ENCODE data around the gene STAMBPL1.

Gene STAMBPL1

DNA sequence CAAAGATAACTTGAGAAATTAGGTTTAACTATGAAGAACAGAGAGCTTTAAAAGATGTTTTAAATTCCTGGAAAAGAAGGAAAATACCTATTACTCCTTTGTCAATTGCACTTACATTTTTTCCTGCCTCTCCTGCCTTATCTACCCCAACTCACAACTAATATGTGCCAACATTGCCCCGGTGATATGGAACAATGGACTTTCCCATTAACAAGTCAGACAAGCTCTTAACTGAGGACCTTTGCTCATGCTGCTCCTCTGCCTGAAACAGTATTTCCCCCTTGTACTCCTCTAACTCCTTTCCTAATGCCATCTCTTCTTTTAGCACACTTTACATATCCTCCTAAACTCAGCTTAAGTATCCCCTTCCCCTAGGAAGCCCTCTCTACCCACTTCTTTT is 77.3 kb downstream of the STAMBPL1 start:
- no peak for DNase-seq

DNA sequence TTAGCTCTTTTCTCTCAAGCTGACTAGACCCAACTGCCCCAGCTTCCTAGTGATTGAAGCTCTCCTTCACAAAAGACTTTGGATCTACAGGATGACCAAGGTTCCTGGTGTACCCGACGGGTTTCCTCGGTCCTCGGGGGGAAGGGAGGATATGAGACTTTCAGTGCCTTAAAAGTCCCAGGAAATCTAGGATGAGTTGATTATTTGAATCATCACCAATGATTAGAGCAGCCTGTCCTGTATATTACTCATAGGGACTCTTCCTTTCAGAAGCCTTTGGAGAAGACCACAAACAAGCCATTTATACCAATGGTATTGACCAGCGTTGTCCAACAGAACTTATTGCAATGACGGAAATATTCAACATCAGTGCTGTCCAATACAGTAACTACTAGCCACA is 78.7 kb downstream of the STAMBPL1 start:
- no peak for DNase-seq

DNA sequence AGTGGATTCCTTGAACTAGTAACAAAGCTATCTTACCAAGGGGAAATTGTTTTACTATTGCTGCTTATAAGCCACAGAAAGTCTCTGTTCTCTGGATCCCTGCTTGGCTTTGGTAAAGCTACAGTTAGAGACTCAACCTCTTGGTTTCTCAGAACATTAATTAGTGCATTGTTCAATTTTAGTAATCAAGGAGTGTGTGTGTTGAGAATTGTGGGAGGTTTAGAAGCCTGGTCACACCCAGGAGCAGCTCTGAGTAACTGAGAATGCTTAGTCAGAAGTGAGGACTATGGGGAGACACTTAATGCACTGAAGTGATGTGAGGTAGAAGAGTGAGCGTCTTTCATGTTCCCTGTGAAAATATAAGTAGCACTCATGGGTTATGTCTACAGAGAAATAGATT is 80.8 kb downstream of the STAMBPL1 start:
- no peak for DNase-seq

GRCh38 chr10:88961266-88961665 is 81.2 kb downstream of the STAMBPL1 start:
- no peak for DNase-seq

DNA sequence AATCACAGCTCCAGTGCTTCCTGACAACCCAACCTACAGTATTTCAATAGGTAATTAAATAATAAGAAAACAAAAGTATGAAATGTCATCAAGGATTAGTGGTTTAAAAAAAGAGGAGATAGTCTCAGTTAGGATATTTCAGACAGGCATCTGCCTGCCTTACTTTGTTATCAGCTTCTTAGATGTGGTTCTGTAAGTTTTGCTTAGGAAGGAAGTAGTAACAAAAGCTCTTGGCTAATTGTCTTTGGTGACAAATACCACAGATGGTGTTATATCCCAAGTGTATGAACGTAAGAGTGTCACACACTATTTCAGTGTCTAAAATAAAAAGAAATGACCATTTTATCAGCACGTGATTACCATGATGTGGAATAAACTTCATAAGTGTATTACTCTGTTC is 82.3 kb downstream of the STAMBPL1 start:
- DNase-seq = peak in 1 of 2 donors; percentile 13

- no peak for DNase-seq
These were observed 83.3 kb downstream of the STAMBPL1 start for GRCh38 chr10:88963318-88963717.

GRCh38 chr10:88964360-88964759 is 84.3 kb downstream of the STAMBPL1 start:
- DNase-seq = no peak

- DNase-seq = peak in 1 of 2 donors; percentile 20
These were observed 84.9 kb downstream of the STAMBPL1 start for GRCh38 chr10:88964869-88965415.

GRCh38 chr10:88966797-88967196 is 86.8 kb downstream of the STAMBPL1 start:
- no peak for DNase-seq

DNA sequence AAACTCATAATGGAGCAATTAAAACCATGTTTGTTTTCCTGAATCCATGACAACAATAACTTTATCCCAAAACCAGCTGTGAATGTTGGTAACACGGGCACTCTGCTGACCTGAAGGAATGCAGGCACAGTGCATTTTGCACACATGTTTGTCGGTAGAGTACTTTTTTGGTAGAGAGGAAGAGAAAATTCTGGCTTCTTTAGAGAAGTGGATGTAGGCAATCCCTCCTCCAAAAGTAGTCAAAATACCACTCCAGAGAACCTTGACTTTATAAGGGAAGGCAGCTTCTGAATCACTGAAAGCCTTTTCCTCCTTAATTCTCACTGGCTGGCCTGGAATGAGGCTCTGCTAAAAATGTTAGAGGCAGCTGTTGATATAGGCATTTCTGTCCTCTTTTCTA is 88.3 kb downstream of the STAMBPL1 start:
- DNase-seq = no peak

DNA sequence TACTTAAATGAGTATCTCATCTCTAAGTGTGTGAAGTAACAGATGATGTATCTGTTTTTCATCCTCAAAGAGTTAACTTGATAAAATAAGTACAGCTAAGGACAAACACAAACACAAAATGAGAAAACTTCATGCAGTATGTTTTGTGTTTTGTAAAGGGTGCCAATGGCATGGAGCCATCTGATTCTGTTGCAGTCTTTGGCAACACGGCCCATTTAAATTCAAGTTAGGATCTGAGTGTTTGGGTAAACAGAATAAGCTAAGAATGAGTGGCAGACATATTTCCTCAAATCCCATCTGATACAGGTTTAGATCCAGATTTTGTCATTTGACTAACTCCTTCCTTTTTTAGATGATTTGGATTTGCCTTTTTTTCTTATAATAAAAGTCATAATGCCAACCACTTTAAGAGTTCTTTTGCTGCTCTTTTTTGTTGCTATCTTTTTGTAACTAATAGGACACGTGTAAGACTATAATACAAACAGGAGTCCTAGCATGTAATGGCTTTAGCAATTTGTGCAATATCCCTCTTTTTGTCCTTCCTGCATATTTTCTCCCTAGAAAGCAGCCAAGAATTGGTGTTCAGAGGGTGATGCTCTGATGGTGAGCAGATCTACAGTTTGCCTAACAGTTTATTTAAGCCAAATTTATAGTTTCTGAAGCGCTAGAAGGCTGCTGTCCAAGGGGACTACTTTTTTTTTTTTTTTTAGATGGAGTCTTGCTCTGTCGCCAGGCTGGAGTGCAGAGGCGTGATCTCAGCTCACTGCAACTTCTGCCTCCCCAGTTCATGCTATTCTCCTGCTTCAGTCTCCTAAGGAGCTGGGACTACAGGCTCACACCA is 91.4 kb downstream of the STAMBPL1 start:
- no peak for DNase-seq

All from bone marrow (tissue), 2 donors.